ENCODE measurements around the gene ENTPD6.

Gene ENTPD6

DNA sequence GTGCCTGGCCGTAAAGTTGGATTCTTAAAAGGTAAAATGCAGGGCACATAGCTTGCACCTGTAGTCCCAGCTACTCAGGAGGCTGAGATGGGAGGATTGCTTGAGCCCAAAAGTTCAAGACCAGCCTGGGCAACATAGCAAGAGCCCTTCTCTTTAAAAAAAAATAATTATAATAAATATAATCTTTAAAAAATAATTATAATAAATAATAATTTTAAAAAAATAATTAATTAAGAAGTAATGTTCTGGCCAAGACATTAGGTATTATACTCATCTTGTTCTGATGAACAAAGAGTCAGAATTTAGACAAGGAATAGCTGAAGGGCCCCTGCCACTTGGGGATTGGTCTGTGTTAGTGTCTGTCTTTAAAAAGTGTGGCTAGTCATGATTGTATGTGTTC, 13.9 kb downstream of the ENTPD6 start:
- H3K4me1 ChIP-seq (ENCODE audit: insufficient read depth, low read length): peaks cover 15% of the 10 kb centered on the region
- no peaks in the 10 kb centered on the region for H3K9me3 ChIP-seq (ENCODE audit: control insufficient read depth, insufficient read depth, low read length)
- no peak overlapping the region for H3K9ac ChIP-seq (ENCODE audit: low read depth, low read length)
- H3K36me3 ChIP-seq (ENCODE audit: insufficient read depth, low read length): peaks cover 3% of the 10 kb centered on the region; the same call in 1 of the 2 replicates

DNA sequence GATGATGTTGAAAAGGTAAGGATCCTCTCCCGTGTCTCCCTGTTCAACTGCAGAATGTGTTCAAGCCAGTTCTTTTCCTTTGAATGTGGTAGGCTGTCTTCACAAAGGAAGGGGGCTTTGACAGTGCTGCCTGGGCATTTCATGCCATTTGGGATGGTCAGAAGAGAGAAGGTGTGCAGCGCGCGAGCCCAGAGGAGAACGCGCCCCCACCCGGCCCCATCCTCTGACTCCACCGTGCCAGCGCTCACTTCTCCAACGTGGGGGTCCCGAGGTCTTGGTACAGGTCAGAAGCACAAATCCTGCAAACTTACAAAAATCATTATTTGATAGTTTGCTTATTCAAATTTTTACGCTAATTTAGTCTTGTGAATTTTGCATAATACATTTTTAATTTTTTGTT, 14.4 kb downstream of the ENTPD6 start:
- peaks cover 3% of the 10 kb centered on the region; the same call in 1 of the 2 replicates for H3K36me3 ChIP-seq (ENCODE audit: insufficient read depth, low read length)
- H3K9ac ChIP-seq (ENCODE audit: low read depth, low read length): no peak overlapping the region
- peaks cover 11% of the 10 kb centered on the region; the same call in 1 of the 2 replicates for H3K4me1 ChIP-seq (ENCODE audit: insufficient read depth, low read length)
- H3K9me3 ChIP-seq (ENCODE audit: control insufficient read depth, insufficient read depth, low read length): no peaks in the 10 kb centered on the region

DNA sequence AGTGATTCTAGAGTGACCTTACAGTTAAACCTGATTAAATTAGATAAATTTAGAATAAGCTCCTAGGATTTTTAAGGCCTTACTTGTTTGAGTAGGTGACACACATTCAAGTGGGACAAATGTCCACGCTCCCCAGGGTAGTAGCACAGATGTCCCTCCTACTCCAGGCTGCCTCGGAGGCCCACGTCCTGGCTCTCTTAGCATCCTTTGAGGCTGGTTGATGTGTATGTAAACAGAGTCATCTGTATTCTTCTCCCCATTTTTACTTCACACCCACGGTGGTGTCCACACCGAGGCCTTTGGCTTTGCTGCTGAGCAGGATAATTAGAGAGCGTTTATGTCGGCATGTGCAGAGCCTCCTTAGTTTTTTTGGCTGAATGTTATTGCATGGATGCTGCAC, 15.8 kb downstream of the ENTPD6 start:
- H3K9me3 ChIP-seq (ENCODE audit: control insufficient read depth, insufficient read depth, low read length): no peaks in the 10 kb centered on the region
- H3K36me3 ChIP-seq (ENCODE audit: insufficient read depth, low read length): peaks cover 3% of the 10 kb centered on the region; the same call in 1 of the 2 replicates
- H3K4me1 ChIP-seq (ENCODE audit: insufficient read depth, low read length): no peaks in the 10 kb centered on the region
- no peak overlapping the region for H3K9ac ChIP-seq (ENCODE audit: low read depth, low read length)

DNA sequence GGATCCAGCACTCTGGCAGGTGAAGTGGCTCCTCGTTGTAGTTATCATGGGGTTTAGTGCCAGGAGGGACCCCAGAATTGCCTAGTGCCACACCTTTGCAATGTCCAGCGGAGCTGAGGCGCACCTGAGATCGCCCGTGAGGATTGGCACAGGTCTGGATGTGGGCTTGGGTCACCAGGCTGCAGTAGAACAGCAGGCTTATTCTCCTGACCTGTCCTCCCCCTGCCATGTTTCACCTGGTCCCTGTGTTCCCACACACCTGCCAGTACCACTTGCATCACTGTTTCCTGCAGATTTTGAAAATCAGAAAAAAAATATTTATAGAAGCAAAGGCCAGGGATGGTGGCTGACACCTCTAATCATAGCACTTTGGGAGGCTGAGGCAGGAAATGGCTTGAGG, 16.7 kb downstream of the ENTPD6 start:
- Histone ChIP-seq H3K9me3 (ENCODE audit: control insufficient read depth, insufficient read depth, low read length) (no peaks in the 10 kb centered on the region), H3K4me1 (ENCODE audit: insufficient read depth, low read length) (no peaks in the 10 kb centered on the region), H3K9ac (ENCODE audit: low read depth, low read length) (no peak overlapping the region), H3K36me3 (ENCODE audit: insufficient read depth, low read length) (peaks cover 3% of the 10 kb centered on the region; the same call in 1 of the 2 replicates)

DNA sequence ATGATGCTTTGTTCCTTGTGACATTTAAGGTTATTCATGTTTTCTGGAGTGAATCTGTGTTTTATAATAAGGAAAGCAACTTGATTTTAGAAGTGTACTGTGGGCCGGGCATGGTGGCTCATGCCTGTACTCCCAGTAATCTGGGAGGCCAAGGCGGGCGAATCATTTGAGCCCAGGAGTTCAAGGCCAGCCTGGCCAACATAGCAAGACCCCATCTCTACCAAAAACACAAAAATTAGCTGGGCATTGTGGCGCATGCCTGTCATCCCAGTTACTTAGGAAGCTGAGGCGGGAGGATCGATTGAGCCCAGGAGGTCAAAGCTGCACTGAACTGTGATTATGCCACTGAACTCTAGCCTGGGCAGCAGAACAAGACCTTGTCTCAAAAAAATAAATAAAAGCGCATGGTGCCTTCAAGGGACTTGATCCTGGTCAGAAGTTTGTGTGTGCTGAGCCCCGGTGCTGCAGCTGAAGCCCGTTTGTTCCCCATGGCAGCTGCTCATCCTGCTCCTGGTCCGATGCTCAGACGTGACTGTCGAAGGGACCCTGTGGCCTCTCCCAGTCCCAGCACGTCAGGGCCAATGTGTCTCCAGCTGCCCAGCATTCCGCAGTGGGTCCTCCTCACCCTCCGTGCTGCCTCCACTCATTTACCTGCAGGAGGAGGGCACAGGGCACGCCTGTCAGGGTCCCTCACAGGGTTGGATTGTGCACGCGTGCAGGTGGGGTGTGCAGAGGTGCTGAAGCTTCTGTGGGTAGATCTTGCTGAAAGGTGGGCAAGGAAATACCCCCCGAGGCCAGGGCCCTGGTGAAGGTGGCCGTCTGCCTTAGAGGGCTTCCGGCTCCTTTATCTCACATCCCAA, 18.3 kb downstream of the ENTPD6 start:
- no peaks in the 10 kb centered on the region for H3K9me3 ChIP-seq (ENCODE audit: control insufficient read depth, insufficient read depth, low read length)
- H3K36me3 ChIP-seq (ENCODE audit: insufficient read depth, low read length): peaks cover 3% of the 10 kb centered on the region; the same call in 1 of the 2 replicates
- H3K4me1 ChIP-seq (ENCODE audit: insufficient read depth, low read length): no peaks in the 10 kb centered on the region
- no peak overlapping the region for H3K9ac ChIP-seq (ENCODE audit: low read depth, low read length)

DNA sequence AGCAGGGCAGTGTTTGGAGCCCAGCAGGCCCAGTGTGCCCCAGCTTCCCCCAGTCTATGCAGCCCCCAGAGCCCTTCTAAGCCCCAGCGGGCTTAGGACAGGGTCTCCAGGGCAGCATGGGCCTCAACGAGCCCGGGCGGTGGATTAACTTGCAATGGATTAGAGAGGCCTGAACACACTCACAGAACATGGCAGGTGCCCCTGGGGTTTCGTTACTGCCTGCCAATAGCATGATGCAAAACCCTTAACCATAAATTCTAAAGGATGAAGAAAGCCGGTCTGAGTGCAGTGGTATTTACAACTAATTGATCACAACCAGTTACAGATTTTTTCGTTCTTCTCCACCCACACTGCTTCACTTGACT, 18.9 kb downstream of the ENTPD6 start:
- Histone ChIP-seq H3K36me3 (ENCODE audit: insufficient read depth, low read length) (peaks cover 3% of the 10 kb centered on the region; the same call in 1 of the 2 replicates), H3K4me1 (ENCODE audit: insufficient read depth, low read length) (no peaks in the 10 kb centered on the region), H3K9ac (ENCODE audit: low read depth, low read length) (no peak overlapping the region), H3K9me3 (ENCODE audit: control insufficient read depth, insufficient read depth, low read length) (no peaks in the 10 kb centered on the region)

DNA sequence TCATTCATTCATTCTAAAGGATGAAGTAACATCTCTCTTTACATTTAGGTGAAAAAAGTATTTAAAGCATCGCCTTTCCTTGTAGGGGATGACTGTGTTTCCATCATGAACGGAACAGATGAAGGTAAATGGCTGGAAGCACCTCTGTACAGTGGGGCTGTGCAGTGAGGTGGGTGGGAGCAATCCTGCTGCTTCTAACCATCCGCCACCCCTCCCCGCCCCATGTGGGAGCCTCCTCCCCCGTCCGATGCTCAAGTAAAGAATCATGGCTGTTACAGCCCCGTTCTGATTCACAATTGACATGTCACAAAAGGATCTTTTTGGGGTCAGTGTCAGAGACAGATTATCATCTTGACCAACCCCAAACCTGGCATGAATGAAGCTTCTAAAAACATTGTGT, 19.3 kb downstream of the ENTPD6 start:
- Histone ChIP-seq H3K9ac (ENCODE audit: low read depth, low read length) (no peak overlapping the region), H3K9me3 (ENCODE audit: control insufficient read depth, insufficient read depth, low read length) (no peaks in the 10 kb centered on the region), H3K36me3 (ENCODE audit: insufficient read depth, low read length) (peaks cover 1% of the 10 kb centered on the region; the same call in 1 of the 2 replicates), H3K4me1 (ENCODE audit: insufficient read depth, low read length) (no peaks in the 10 kb centered on the region)

DNA sequence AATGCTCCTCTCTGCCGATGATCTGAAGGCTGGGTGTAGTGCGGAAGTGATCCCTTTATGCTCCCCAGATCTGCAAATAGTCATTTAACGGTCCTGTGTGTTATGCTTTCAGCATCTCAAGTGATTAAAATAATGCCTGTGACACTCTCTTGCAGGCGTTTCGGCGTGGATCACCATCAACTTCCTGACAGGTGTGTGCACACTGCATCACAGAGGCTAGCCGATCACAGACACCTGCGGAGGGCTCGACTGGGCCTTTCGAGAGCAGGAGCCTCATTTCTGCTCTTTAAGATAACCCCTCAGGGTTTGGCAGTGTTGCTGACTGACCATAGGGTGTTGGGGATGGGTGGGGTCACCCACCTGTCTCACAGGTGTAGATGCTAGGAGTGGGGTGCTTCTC, 20.0 kb downstream of the ENTPD6 start:
- no peaks in the 10 kb centered on the region for H3K9me3 ChIP-seq (ENCODE audit: control insufficient read depth, insufficient read depth, low read length)
- no peaks in the 10 kb centered on the region for H3K4me1 ChIP-seq (ENCODE audit: insufficient read depth, low read length)
- no peaks in the 10 kb centered on the region for H3K36me3 ChIP-seq (ENCODE audit: insufficient read depth, low read length)
- H3K9ac ChIP-seq (ENCODE audit: low read depth, low read length): no peak overlapping the region

DNA sequence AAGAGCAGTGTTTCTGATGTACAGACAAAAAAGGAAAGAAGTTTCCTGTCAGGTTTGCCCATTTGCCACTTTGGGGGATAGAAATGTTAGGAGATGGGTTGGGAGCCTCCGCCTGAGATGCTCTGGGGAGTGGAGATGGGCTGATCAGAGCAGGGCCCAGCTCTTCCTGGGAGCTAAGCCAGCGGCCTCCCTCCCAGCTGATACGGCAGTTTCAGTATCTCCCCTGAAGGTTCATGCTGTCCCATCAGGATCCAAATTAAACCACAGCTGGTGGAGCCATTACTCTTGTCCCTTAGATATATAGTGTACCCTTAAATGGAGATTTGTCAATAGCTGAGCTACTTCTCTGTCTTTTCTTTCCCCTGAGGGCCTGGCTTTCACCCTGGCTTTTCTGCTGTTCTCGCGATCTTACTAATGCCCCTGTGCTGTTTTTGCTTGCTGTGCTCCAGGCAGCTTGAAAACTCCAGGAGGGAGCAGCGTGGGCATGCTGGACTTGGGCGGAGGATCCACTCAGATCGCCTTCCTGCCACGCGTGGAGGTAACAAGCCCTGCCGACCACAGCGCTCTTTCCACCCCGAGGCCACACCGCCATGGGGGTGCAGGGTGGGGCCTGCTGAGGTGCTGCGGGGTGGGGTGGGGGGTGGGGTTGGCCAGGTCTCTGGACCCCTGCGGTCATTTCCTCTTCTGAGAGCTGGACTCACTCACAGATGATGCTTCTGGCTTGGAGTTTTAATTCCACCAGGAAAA, 20.9 kb downstream of the ENTPD6 start:
- no peaks in the 10 kb centered on the region for H3K9me3 ChIP-seq (ENCODE audit: control insufficient read depth, insufficient read depth, low read length)
- no peaks in the 10 kb centered on the region for H3K4me1 ChIP-seq (ENCODE audit: insufficient read depth, low read length)
- no peaks in the 10 kb centered on the region for H3K36me3 ChIP-seq (ENCODE audit: insufficient read depth, low read length)
- no peak overlapping the region for H3K9ac ChIP-seq (ENCODE audit: low read depth, low read length)

DNA sequence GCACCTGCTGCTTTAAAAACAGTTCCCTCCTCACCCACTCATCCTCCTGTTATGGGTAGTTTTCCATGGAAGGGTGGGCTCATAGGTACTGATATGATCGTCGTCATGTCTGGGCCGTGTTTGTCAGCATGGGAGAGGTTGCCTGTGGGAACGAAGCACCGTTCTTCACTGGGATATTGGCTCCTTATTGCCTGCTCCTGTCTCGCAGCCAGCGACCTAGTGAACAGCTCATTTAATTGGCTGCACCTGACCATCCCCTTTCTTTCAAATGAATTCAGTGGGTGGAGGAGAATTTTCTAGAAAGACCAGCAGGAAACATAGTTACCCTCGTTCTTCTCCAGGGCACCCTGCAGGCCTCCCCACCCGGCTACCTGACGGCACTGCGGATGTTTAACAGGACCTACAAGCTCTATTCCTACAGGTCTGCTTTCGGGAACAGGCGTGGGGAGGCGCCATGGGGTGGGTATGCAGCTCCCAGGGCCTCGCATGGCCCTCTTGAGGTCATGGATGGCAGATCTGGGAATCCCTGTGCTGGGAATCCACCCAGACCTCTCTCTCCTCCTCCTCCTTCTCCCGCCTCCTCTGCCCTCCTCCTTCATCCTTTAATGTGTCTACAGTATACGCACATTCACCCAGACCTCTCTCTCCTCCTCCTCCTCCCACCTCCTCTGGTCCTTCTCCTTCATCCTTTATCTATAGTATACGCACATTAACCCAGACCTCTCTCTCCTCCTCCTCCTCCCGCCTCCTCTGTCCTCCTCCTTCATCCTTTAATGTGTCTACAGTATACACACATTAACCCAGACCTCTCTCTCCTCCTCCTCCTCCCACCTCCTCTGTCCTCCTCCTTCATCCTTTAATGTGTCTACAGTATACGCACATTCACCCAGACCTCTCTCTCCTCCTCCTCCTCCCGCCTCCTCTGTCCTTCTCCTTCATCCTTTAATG, 21.9 kb downstream of the ENTPD6 start:
- Histone ChIP-seq H3K4me1 (ENCODE audit: insufficient read depth, low read length) (peaks cover 3% of the 10 kb centered on the region; the same call in 1 of the 2 replicates), H3K9ac (ENCODE audit: low read depth, low read length) (no peak overlapping the region), H3K36me3 (ENCODE audit: insufficient read depth, low read length) (no peaks in the 10 kb centered on the region), H3K9me3 (ENCODE audit: control insufficient read depth, insufficient read depth, low read length) (no peaks in the 10 kb centered on the region)

DNA sequence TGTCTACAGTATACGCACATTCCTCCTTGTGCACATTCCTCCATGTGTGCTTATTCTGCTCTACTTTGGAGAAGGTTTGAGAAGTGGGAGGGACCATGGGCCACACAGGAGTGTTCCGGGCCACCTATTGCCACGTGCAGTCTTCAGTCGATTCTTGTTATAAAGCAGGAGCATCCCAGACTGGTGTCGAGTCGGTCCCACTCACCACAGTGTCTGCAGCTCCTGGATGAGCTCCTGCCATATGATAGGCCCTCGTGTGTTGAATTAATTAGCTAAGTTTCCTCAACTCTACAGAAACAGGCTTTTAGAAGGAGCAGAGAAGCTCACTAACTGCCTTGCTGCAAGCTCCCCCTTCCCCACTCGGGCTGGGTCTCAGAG, 22.6 kb downstream of the ENTPD6 start:
- no peaks in the 10 kb centered on the region for H3K9me3 ChIP-seq (ENCODE audit: control insufficient read depth, insufficient read depth, low read length)
- no peaks in the 10 kb centered on the region for H3K36me3 ChIP-seq (ENCODE audit: insufficient read depth, low read length)
- H3K4me1 ChIP-seq (ENCODE audit: insufficient read depth, low read length): peaks cover 8% of the 10 kb centered on the region; the same call in 1 of the 2 replicates
- no peak overlapping the region for H3K9ac ChIP-seq (ENCODE audit: low read depth, low read length)

DNA sequence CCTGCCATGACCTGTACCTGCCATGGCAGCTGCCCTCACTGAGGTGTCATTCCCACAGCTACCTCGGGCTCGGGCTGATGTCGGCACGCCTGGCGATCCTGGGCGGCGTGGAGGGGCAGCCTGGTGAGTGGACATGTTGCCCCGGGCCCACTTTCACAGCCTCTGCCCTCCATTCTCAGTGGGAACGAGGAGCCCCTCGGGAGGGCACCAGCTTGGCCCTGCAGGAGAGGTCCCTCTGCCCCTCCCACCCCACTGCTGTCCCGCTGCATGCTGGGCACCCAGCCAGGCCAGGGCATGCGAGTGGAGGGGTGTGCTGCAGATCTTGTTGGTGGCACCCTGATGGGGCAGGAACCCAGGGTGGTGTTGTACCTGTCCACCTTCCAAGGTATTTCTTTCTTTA, 23.0 kb downstream of the ENTPD6 start:
- Histone ChIP-seq H3K9me3 (ENCODE audit: control insufficient read depth, insufficient read depth, low read length) (no peaks in the 10 kb centered on the region), H3K36me3 (ENCODE audit: insufficient read depth, low read length) (no peaks in the 10 kb centered on the region), H3K4me1 (ENCODE audit: insufficient read depth, low read length) (peaks cover 12% of the 10 kb centered on the region; the same call in 1 of the 2 replicates), H3K9ac (ENCODE audit: low read depth, low read length) (no peak overlapping the region)

DNA sequence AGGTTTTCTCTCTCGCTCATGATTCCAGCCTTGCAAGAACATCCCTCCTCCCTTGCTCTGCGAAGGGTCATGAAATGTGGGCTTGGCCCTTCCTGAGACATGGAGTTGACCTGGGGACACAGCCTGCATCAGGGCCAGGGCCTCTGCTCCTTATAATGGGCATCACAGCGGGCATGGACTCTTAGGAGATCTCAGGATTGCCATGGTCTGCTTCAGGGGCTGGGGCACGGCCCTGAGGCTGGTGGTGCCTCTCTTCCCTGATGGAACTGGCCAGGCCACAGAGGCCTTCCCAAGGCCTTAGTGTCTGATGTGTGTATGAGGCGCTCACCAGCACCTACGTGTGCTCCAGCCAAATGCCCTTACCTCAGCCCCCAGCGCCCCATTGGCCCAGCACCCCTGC, 23.9 kb downstream of the ENTPD6 start:
- Histone ChIP-seq H3K36me3 (ENCODE audit: insufficient read depth, low read length) (no peaks in the 10 kb centered on the region), H3K9ac (ENCODE audit: low read depth, low read length) (no peak overlapping the region), H3K4me1 (ENCODE audit: insufficient read depth, low read length) (peaks cover 15% of the 10 kb centered on the region; the same call in 1 of the 2 replicates), H3K9me3 (ENCODE audit: control insufficient read depth, insufficient read depth, low read length) (no peaks in the 10 kb centered on the region)
